ENCODE measurements around the gene CDH4. TPM values are rescaled to one million over a fixed set of nuclear protein-coding genes. Genes with fewer than 3 reads are reported as not detected.

CDH4 gene
- total and polyA plus RNA-seq, 3 experiments from 2014 or later = 0.22 TPM; not detected in 2

DNA sequence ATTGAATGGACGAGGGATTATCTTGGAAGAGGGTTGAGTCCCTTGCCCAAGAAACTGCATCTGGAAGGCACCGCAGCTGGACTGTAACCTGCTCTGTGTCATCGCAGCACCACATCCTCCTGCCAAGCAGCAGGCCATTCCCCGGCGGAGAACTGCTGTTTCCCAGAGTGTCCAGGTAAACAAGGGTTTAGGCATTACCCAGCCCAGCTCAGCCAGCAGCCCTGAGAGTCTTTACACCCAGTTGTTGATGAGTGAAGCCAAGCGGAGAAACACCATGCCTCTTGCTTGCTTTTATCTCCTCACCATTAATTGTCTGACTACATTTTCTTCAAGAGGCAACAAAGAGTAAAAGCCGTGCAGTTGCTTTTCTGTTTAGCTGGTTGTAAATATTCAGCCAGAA, 104.1 kb downstream of the CDH4 start:
- DNase-seq = no peak
- peaks cover 1 to 6% of the 10 kb centered on the region in 2 donors for H3K27me3 Mint-ChIP-seq
- no peak overlapping the region for H3K4me3 Mint-ChIP-seq
- H3K4me3 ChIP-seq (ENCODE audit: low read length) = no peak overlapping the region
- H3K36me3 ChIP-seq (ENCODE audit: insufficient read depth, low read length) = no peaks in the 10 kb centered on the region
- H3K4me1 Mint-ChIP-seq = no peaks in the 10 kb centered on the region
- H3K27me3 ChIP-seq (ENCODE audit: insufficient read depth, low read length, poor library complexity, severe bottlenecking) = no peaks in the 10 kb centered on the region
- no peaks in the 10 kb centered on the region for H3K9me3 ChIP-seq (ENCODE audit: low read length)
- no peaks in the 10 kb centered on the region for H3K36me3 Mint-ChIP-seq
- POLR2A ChIA-PET = no interaction called here
- no peak overlapping the region for H3K27ac Mint-ChIP-seq
- peaks cover 0 to 4% (median 0%) of the 10 kb centered on the region in 5 donors for H3K9me3 Mint-ChIP-seq
- CTCF ChIA-PET = no interaction called here
- H3K4me1 ChIP-seq (ENCODE audit: insufficient read depth, low read length) = no peaks in the 10 kb centered on the region
- H3K27ac ChIP-seq (ENCODE audit: low read depth, low read length) = no peak overlapping the region

DNA sequence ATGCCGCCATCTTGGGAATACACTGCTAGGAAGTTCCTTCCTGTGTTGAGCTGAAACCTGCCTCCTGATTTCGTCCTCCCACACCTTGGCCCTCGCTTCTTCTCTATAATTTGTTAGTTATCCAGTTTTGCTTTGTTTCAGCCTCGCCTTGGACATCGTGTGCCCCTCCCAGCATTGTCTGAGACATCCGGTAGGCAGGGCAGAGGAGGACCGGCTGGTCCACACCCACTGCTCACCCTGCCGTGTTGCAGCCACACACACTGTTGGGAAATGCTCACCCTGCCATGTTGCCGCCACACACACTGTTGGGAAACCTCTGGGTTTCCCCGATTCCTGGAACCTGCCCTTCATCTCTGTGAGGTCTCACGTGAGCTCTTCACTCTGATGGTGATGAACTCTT, 105.1 kb downstream of the CDH4 start:
- Mint-ChIP-seq H3K27me3 (peaks cover 1 to 6% of the 10 kb centered on the region in 2 donors), H3K27ac (no peak overlapping the region), H3K4me1 (no peaks in the 10 kb centered on the region), H3K36me3 (no peaks in the 10 kb centered on the region), H3K4me3 (no peak overlapping the region), H3K9me3 (peaks cover 0 to 4% (median 0%) of the 10 kb centered on the region in 5 donors)
- ChIA-PET POLR2A (no interaction called here), CTCF (no interaction called here)
- H3K4me3 ChIP-seq (ENCODE audit: low read length) = no peak overlapping the region
- DNase-seq = no peak
- H3K36me3 ChIP-seq (ENCODE audit: insufficient read depth, low read length) = no peaks in the 10 kb centered on the region
- no peak overlapping the region for H3K27ac ChIP-seq (ENCODE audit: low read depth, low read length)
- H3K9me3 ChIP-seq (ENCODE audit: low read length) = no peaks in the 10 kb centered on the region
- H3K4me1 ChIP-seq (ENCODE audit: insufficient read depth, low read length) = no peaks in the 10 kb centered on the region
- no peaks in the 10 kb centered on the region for H3K27me3 ChIP-seq (ENCODE audit: insufficient read depth, low read length, poor library complexity, severe bottlenecking)

GRCh38 chr20:61359254-61359653, 107.2 kb downstream of the CDH4 start:
- Mint-ChIP-seq H3K9me3 (peaks cover 0 to 4% (median 2%) of the 10 kb centered on the region in 5 donors), H3K4me1 (no peaks in the 10 kb centered on the region), H3K36me3 (no peaks in the 10 kb centered on the region), H3K27me3 (peaks cover 1 to 3% of the 10 kb centered on the region in 2 donors), H3K27ac (no peak overlapping the region), H3K4me3 (no peak overlapping the region)
- Histone ChIP-seq H3K4me3 (ENCODE audit: low read length) (no peak overlapping the region), H3K36me3 (ENCODE audit: insufficient read depth, low read length) (no peaks in the 10 kb centered on the region), H3K27me3 (ENCODE audit: insufficient read depth, low read length, poor library complexity, severe bottlenecking) (no peaks in the 10 kb centered on the region), H3K9me3 (ENCODE audit: low read length) (no peaks in the 10 kb centered on the region), H3K4me1 (ENCODE audit: insufficient read depth, low read length) (no peaks in the 10 kb centered on the region), H3K27ac (ENCODE audit: low read depth, low read length) (no peak overlapping the region)
- CTCF ChIA-PET = no interaction called here
- no peak for DNase-seq
- POLR2A ChIA-PET = no interaction called here

- no peaks in the 10 kb centered on the region for H3K36me3 ChIP-seq (ENCODE audit: insufficient read depth, low read length)
- H3K27ac ChIP-seq (ENCODE audit: low read depth, low read length) = no peak overlapping the region
- Mint-ChIP-seq H3K9me3 (peaks cover 0 to 4% (median 2%) of the 10 kb centered on the region in 5 donors), H3K36me3 (no peaks in the 10 kb centered on the region), H3K27ac (peak overlapping the region in 1 of 8 donors; percentile 44), H3K4me3 (no peak overlapping the region), H3K4me1 (no peaks in the 10 kb centered on the region), H3K27me3 (peaks cover 1 to 3% of the 10 kb centered on the region in 2 donors)
- no peaks in the 10 kb centered on the region for H3K4me1 ChIP-seq (ENCODE audit: insufficient read depth, low read length)
- H3K9me3 ChIP-seq (ENCODE audit: low read length) = no peaks in the 10 kb centered on the region
- DNase-seq = no peak
- H3K27me3 ChIP-seq (ENCODE audit: insufficient read depth, low read length, poor library complexity, severe bottlenecking) = no peaks in the 10 kb centered on the region
- POLR2A ChIA-PET = no interaction called here
- H3K4me3 ChIP-seq (ENCODE audit: low read length) = no peak overlapping the region
- CTCF ChIA-PET = no interaction called here
Measured at GRCh38 chr20:61360296-61360695, 108.2 kb downstream of the CDH4 start.

GRCh38 chr20:61360940-61361339, 108.9 kb downstream of the CDH4 start:
- H3K9me3 ChIP-seq (ENCODE audit: low read length) = no peaks in the 10 kb centered on the region
- Mint-ChIP-seq H3K4me3 (no peak overlapping the region), H3K4me1 (no peaks in the 10 kb centered on the region), H3K9me3 (peaks cover 0 to 4% (median 0%) of the 10 kb centered on the region in 5 donors), H3K27ac (no peak overlapping the region), H3K27me3 (peaks cover 1 to 3% of the 10 kb centered on the region in 2 donors), H3K36me3 (no peaks in the 10 kb centered on the region)
- no peak overlapping the region for H3K4me3 ChIP-seq (ENCODE audit: low read length)
- H3K36me3 ChIP-seq (ENCODE audit: insufficient read depth, low read length) = no peaks in the 10 kb centered on the region
- POLR2A ChIA-PET = no interaction called here
- CTCF ChIA-PET = no interaction called here
- no peak overlapping the region for H3K27ac ChIP-seq (ENCODE audit: low read depth, low read length)
- no peaks in the 10 kb centered on the region for H3K4me1 ChIP-seq (ENCODE audit: insufficient read depth, low read length)
- no peak for DNase-seq
- H3K27me3 ChIP-seq (ENCODE audit: insufficient read depth, low read length, poor library complexity, severe bottlenecking) = no peaks in the 10 kb centered on the region

GRCh38 chr20:61361501-61361900, 109.4 kb downstream of the CDH4 start:
- no peaks in the 10 kb centered on the region for H3K27me3 ChIP-seq (ENCODE audit: insufficient read depth, low read length, poor library complexity, severe bottlenecking)
- no peak overlapping the region for H3K27ac ChIP-seq (ENCODE audit: low read depth, low read length)
- Mint-ChIP-seq H3K36me3 (no peaks in the 10 kb centered on the region), H3K27ac (no peak overlapping the region), H3K4me3 (no peak overlapping the region), H3K9me3 (peaks cover 0 to 4% (median 0%) of the 10 kb centered on the region in 5 donors), H3K4me1 (no peaks in the 10 kb centered on the region), H3K27me3 (peaks cover 1 to 3% of the 10 kb centered on the region in 2 donors)
- H3K36me3 ChIP-seq (ENCODE audit: insufficient read depth, low read length) = no peaks in the 10 kb centered on the region
- H3K9me3 ChIP-seq (ENCODE audit: low read length) = no peaks in the 10 kb centered on the region
- DNase-seq = no peak
- H3K4me1 ChIP-seq (ENCODE audit: insufficient read depth, low read length) = no peaks in the 10 kb centered on the region
- ChIA-PET POLR2A (no interaction called here), CTCF (no interaction called here)
- no peak overlapping the region for H3K4me3 ChIP-seq (ENCODE audit: low read length)

DNA sequence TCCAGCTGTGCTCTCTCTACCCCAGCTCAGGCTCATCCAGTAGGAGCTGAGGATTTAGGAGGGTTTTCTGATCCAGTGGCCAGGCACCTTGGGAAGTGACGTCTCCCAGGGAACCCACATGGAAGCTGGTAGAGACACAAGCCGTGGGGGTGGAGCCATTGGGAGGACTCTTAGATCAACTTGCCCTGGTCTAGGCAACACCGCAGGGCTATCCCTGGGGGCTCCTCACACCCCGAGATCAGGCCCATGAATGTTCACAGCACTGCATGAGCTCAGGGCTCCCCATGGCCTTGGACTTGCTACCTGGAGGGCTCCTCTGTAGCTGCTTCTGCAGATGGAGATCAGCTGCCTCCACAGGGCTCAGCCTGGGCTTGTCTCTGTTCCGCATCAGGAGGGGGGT, 112.1 kb downstream of the CDH4 start:
- no peaks in the 10 kb centered on the region for H3K27me3 ChIP-seq (ENCODE audit: insufficient read depth, low read length, poor library complexity, severe bottlenecking)
- H3K27me3 Mint-ChIP-seq = peaks cover 0 to 3% of the 10 kb centered on the region in 2 donors
- H3K36me3 ChIP-seq (ENCODE audit: insufficient read depth, low read length) = no peaks in the 10 kb centered on the region
- H3K4me1 ChIP-seq (ENCODE audit: insufficient read depth, low read length) = no peaks in the 10 kb centered on the region
- no peak overlapping the region for H3K4me3 Mint-ChIP-seq
- no peaks in the 10 kb centered on the region for H3K9me3 ChIP-seq (ENCODE audit: low read length)
- DNase-seq = no peak
- ChIA-PET POLR2A (no interaction called here), CTCF (no interaction called here)
- H3K36me3 Mint-ChIP-seq = no peaks in the 10 kb centered on the region
- H3K27ac Mint-ChIP-seq = no peak overlapping the region
- H3K27ac ChIP-seq (ENCODE audit: low read depth, low read length) = no peak overlapping the region
- H3K4me3 ChIP-seq (ENCODE audit: low read length) = no peak overlapping the region
- H3K4me1 Mint-ChIP-seq = no peaks in the 10 kb centered on the region
- H3K9me3 Mint-ChIP-seq = peaks cover 0 to 4% (median 0%) of the 10 kb centered on the region in 5 donors

DNA sequence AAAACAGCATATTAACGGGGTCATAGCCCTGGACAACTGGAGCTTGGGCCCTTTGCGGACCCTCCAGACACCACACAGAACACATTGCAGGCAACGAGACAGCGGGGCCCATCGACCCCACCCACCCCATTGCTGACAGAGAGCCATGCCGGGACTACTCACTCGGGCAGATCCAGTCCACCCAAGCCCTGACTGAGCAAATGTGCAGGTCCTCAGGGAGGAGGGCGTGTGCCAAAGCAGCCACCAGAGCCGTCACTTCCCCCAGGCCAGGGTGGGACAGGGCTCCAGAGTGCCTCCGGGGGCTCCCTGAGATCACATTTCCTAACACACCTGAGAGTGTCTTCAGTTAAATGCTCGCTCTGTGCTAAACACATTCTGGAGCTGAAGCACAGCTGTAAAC, 114.9 kb downstream of the CDH4 start:
- Mint-ChIP-seq H3K4me1 (no peaks in the 10 kb centered on the region), H3K4me3 (no peak overlapping the region), H3K27me3 (no peaks in the 10 kb centered on the region), H3K27ac (no peak overlapping the region), H3K9me3 (peaks cover 0 to 6% (median 0%) of the 10 kb centered on the region in 5 donors), H3K36me3 (no peaks in the 10 kb centered on the region)
- no peak overlapping the region for H3K27ac ChIP-seq (ENCODE audit: low read depth, low read length)
- POLR2A ChIA-PET = no interaction called here
- no peaks in the 10 kb centered on the region for H3K27me3 ChIP-seq (ENCODE audit: insufficient read depth, low read length, poor library complexity, severe bottlenecking)
- H3K4me3 ChIP-seq (ENCODE audit: low read length) = no peak overlapping the region
- no peaks in the 10 kb centered on the region for H3K36me3 ChIP-seq (ENCODE audit: insufficient read depth, low read length)
- CTCF ChIA-PET = no interaction called here
- DNase-seq = no peak
- no peaks in the 10 kb centered on the region for H3K9me3 ChIP-seq (ENCODE audit: low read length)
- H3K4me1 ChIP-seq (ENCODE audit: insufficient read depth, low read length) = no peaks in the 10 kb centered on the region
